ENCODE measurements around the gene PPCDC. TPM values are rescaled to one million over a fixed set of nuclear protein-coding genes. Genes with fewer than 3 reads are reported as not detected.

Gene PPCDC
- total RNA-seq, 1 donor from 2014 or later = 11.2 TPM

DNA sequence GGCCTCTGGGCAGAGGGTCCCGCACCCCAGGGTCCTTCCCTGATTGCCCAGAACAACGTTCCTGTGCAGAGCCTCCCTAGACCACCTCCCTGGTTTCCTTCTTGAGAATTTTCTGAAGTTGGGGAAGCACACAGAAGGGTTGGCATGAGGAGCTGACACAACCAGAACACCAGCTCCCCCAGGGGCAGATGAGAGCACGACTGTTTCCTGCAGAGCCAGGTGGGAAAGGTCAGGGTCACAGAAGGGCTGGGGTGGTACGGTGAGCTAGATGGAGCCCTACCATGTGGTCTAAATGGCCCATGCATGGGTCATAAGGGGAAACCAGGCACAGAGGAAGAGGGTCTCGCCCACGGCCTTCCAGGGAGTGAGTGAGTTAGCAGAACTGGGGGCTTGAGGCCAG is 10.4 kb downstream of the PPCDC start:
- H3K9me3 ChIP-seq = no peaks in the 10 kb centered on the region
- H3K27ac ChIP-seq = no peak overlapping the region
- no peak for ATAC-seq
- peaks cover 37% of the 10 kb centered on the region for H3K4me1 ChIP-seq
- H3K36me3 ChIP-seq = no peaks in the 10 kb centered on the region
- H3K4me3 ChIP-seq = no peak overlapping the region
- intact Hi-C loops (cut with DNase I) = no loop called here
- no peak for TF ChIP-seq CTCF (IDR thresholded peaks at IDR 0.05)
- no peaks in the 10 kb centered on the region for H3K27me3 ChIP-seq (ENCODE audit: low read depth)
- no peak for DNase-seq

DNA sequence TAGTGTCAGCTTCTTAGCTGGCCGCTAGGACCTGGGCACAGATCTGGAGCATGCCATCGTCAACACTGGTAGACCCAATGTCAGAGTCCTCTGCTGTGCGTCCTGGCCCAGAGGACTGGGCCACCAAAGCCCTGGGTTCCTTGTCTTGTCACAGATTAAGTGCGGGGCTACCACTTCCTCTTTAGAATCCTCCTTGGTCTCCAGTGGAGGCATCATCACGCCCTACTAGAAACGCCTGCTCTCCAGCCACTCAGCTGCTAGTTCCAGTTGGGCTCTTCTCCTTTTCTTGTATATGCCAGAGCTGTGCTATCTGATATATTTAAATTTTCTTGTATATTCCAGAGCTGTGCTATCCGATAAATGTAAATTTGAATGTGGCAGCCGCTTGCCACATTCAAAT is 11.2 kb downstream of the PPCDC start:
- H3K4me3 ChIP-seq = no peak overlapping the region
- H3K4me1 ChIP-seq = peaks cover 34% of the 10 kb centered on the region
- no peaks in the 10 kb centered on the region for H3K9me3 ChIP-seq
- ATAC-seq (peak in 1 of 2 donors; percentile 48), DNase-seq (no peak)
- no peaks in the 10 kb centered on the region for H3K27me3 ChIP-seq (ENCODE audit: low read depth)
- no peak for TF ChIP-seq CTCF (IDR thresholded peaks at IDR 0.05)
- no peak overlapping the region for H3K27ac ChIP-seq
- H3K36me3 ChIP-seq = no peaks in the 10 kb centered on the region
- intact Hi-C loops (cut with DNase I) = no loop called here

DNA sequence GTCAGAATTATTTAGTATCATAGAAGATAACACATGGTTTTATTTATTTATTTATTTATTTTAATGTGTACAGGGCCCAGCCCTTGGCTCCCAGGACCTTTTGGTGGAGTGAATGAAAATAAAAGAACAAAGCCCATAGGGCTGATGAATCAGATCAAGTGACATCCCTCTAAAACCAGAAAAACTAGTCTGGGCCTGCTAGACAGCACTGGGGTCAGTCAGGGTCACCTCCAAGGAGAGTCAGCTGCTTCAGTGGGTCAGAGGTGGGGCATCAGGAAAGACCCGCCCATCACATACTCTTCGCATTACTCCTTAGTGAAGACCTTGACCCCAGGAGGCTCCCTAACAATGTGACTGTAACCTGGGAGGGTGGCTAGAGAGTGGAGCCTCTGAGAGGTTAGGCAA is 12.8 kb downstream of the PPCDC start:
- peaks cover 18% of the 10 kb centered on the region for H3K4me1 ChIP-seq
- no peaks in the 10 kb centered on the region for H3K9me3 ChIP-seq
- H3K27me3 ChIP-seq (ENCODE audit: low read depth) = no peaks in the 10 kb centered on the region
- H3K4me3 ChIP-seq = no peak overlapping the region
- H3K36me3 ChIP-seq = no peaks in the 10 kb centered on the region
- no peak overlapping the region for H3K27ac ChIP-seq
- DNase-seq (no peak), ATAC-seq (peak; percentile 58 to 66)
- no peak for TF ChIP-seq CTCF (IDR thresholded peaks at IDR 0.05)
- intact Hi-C loops (cut with DNase I) = no loop called here

- H3K27ac ChIP-seq = no peak overlapping the region
- peaks cover 15% of the 10 kb centered on the region for H3K4me1 ChIP-seq
- no peaks in the 10 kb centered on the region for H3K9me3 ChIP-seq
- no peaks in the 10 kb centered on the region for H3K27me3 ChIP-seq (ENCODE audit: low read depth)
- no peaks in the 10 kb centered on the region for H3K36me3 ChIP-seq
- no peak for TF ChIP-seq CTCF (IDR thresholded peaks at IDR 0.05)
- ATAC-seq (no peak), DNase-seq (no peak)
- H3K4me3 ChIP-seq = no peak overlapping the region
- intact Hi-C loops (cut with DNase I) = no loop called here
Measured at GRCh38 chr15:75037685-75038084, 14.3 kb downstream of the PPCDC start.

DNA sequence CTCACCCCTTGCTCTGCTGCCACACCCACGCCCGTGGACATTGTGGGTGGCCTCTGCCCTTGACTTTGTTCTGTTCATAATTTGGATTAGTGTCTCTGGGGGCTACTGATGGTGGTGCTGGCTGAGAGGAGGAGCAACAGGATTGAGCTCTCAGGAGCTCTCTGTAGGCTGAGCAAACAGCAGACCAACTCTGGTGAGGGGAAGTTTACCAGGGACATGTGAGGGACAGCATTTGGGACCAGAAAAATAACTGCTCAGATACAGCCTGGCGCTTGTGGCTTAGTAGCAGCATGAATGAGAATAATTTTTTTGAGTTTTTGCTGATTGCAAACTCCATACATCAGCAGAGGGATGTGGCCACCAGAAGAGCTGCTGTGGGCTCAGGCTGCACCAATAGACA is 14.8 kb downstream of the PPCDC start:
- H3K4me1 ChIP-seq = peaks cover 21% of the 10 kb centered on the region
- TF ChIP-seq CTCF (IDR thresholded peaks at IDR 0.05) = no peak
- intact Hi-C loops (cut with DNase I) = no loop called here
- H3K27me3 ChIP-seq (ENCODE audit: low read depth) = no peaks in the 10 kb centered on the region
- no peak overlapping the region for H3K4me3 ChIP-seq
- ATAC-seq (no peak), DNase-seq (no peak)
- no peaks in the 10 kb centered on the region for H3K9me3 ChIP-seq
- no peaks in the 10 kb centered on the region for H3K36me3 ChIP-seq
- H3K27ac ChIP-seq = no peak overlapping the region
